RWPE2 (cell line): Measurements from ENCODE around the gene GOT1.
A peak's percentile ranks its signal among the peaks of the same experiment; 100 is the strongest.

Experiments
- ATAC-seq: fragments of 200-7000 bp; cut with Tn5 transposase; 3 replicates; pipeline ENCODE4 v1.9.1; 2021; ENCODE audit warnings: low read depth
- DNase-seq: peaks from one replicate; pipeline ENCODE4 v3.0.0-alpha.2; 2020; ENCODE audit warnings: low spot score
- H3K27ac ChIP-seq: fragments of 450-650 bp; 2 replicates; pipeline ENCODE4 v1.5.1; 2017; ENCODE audit warnings: mild to moderate bottlenecking; ENCODE audit not compliant: poor library complexity, severe bottlenecking
- H3K27me3 ChIP-seq: fragments of 250-450 bp; sonication (Bioruptor Pico); 2 replicates; pipeline ENCODE4 v1.5.1; 2021; ENCODE audit warnings: mild to moderate bottlenecking, moderate library complexity; ENCODE audit not compliant: insufficient read depth, poor library complexity, severe bottlenecking
- H3K36me3 ChIP-seq: fragments of 250-450 bp; sonication (Bioruptor Pico); 2 replicates; pipeline ENCODE4 v1.5.1; 2020; ENCODE audit warnings: low read depth, mild to moderate bottlenecking, moderate library complexity
- H3K4me1 ChIP-seq: fragments of 250-450 bp; sonication (Bioruptor Pico); 2 replicates; pipeline ENCODE4 v1.5.1; 2021; ENCODE audit warnings: mild to moderate bottlenecking, moderate library complexity; ENCODE audit not compliant: insufficient read depth, poor library complexity, severe bottlenecking
- H3K4me3 ChIP-seq: fragments of 250-450 bp; sonication (Bioruptor Pico); 2 replicates; pipeline ENCODE4 v1.5.1; 2021; ENCODE audit warnings: mild to moderate bottlenecking, moderate library complexity; ENCODE audit not compliant: severe bottlenecking
- H3K9me3 ChIP-seq: fragments of 250-450 bp; sonication (Bioruptor Pico); 2 replicates; pipeline ENCODE4 v1.5.1; 2021; ENCODE audit warnings: mild to moderate bottlenecking, moderate library complexity; ENCODE audit not compliant: severe bottlenecking
- CTCF ChIP-seq: fragments of 450-650 bp; IDR thresholded peaks from one replicate; pipeline ENCODE4 v1.5.1; 2017; ENCODE audit warnings: mild to moderate bottlenecking, moderate library complexity; ENCODE audit not compliant: poor library complexity, severe bottlenecking

Gene GOT1

DNA sequence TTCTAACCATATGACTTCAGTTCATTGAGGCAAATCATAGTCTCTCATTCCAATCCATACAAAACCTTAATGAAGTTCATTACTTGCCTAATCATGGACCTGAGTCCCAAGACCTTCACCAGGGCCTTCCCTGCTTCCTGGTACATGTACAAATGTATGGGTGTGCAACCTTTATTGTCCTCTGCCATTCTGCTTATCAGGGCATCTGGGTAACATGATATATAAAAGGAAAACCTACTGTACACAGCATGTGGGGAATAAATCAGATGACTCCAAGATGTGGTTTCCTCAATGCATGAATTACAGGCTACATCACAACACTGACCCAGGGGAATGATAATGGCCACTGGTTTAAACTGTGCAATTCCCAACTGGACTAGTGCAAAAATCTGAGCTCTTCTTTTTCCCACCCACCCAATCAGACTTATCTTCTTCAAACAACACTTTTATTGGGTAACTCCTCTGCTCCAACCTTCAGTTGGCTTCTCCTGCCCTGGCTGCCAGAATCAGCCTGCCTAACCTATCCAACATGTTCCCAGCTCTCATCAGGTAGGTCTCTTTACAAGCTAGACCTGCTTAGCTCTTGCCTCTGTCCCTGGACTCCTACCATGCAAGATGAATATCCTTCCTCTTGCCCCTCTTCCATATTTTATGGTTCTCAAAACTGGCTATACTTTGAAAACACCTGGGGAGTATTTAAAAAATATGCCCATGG, 11.4 kb downstream of the GOT1 start:
- no peak overlapping the region for H3K4me3 ChIP-seq
- H3K9me3 ChIP-seq, result no peaks in the 10 kb centered on the region
- ATAC-seq (no peak), DNase-seq (no peak)
- H3K4me1 ChIP-seq, result no peaks in the 10 kb centered on the region
- TF ChIP-seq CTCF, result no peak
- H3K36me3 ChIP-seq, result peaks cover 77% of the 10 kb centered on the region
- H3K27ac ChIP-seq, result no peak overlapping the region
- no peaks in the 10 kb centered on the region for H3K27me3 ChIP-seq

GRCh38 chr10:99412099-99412498, 18.3 kb downstream of the GOT1 start:
- H3K4me1 ChIP-seq, result no peaks in the 10 kb centered on the region
- no peak for ATAC-seq
- H3K4me3 ChIP-seq, result no peak overlapping the region
- DNase-seq, result no peak
- H3K27me3 ChIP-seq, result no peaks in the 10 kb centered on the region
- peaks cover 49% of the 10 kb centered on the region for H3K36me3 ChIP-seq
- no peaks in the 10 kb centered on the region for H3K9me3 ChIP-seq
- H3K27ac ChIP-seq, result no peak overlapping the region
- peak; percentile 8 for TF ChIP-seq CTCF

- no peak for DNase-seq
- Histone ChIP-seq H3K27me3 (no peaks in the 10 kb centered on the region), H3K4me1 (no peaks in the 10 kb centered on the region), H3K27ac (no peak overlapping the region), H3K36me3 (peaks cover 46% of the 10 kb centered on the region), H3K9me3 (no peaks in the 10 kb centered on the region), H3K4me3 (no peak overlapping the region)
- no peak for ATAC-seq
- TF ChIP-seq CTCF, result no peak
Measured at GRCh38 chr10:99411546-99411945, 18.9 kb downstream of the GOT1 start.

GRCh38 chr10:99410876-99411275, 19.5 kb downstream of the GOT1 start:
- no peak overlapping the region for H3K4me3 ChIP-seq
- no peak overlapping the region for H3K27ac ChIP-seq
- no peak for TF ChIP-seq CTCF
- no peaks in the 10 kb centered on the region for H3K9me3 ChIP-seq
- no peaks in the 10 kb centered on the region for H3K27me3 ChIP-seq
- ATAC-seq (no peak), DNase-seq (no peak)
- no peaks in the 10 kb centered on the region for H3K4me1 ChIP-seq
- peaks cover 49% of the 10 kb centered on the region for H3K36me3 ChIP-seq

DNA sequence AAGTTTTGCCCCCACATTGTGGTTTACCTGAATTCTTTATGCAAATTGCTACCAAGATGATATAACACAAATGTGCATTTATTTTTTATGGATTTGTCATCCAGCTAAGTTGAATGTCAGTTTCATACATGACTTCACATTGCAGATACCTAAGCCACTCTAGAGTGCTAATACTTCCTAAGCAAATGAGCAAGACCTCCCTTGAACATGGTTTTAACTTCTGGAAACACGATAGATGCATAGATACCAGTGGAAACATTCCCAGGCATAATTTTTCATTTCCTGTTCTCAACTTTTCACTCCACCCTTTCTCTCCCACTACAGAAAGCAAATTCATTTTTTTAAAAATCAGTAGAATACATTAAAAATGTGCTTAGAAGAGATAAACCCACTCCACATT, 20.3 kb downstream of the GOT1 start:
- Histone ChIP-seq H3K27me3 (no peaks in the 10 kb centered on the region), H3K4me3 (no peak overlapping the region), H3K27ac (no peak overlapping the region), H3K4me1 (no peaks in the 10 kb centered on the region), H3K9me3 (no peaks in the 10 kb centered on the region), H3K36me3 (peaks cover 56% of the 10 kb centered on the region)
- TF ChIP-seq CTCF, result no peak
- ATAC-seq (no peak), DNase-seq (no peak)
